ENCODE results near the gene ADCY3. TPM values are rescaled to one million over a fixed set of nuclear protein-coding genes. Genes with fewer than 3 reads are reported as not detected.

ADCY3 gene
- total RNA-seq, 1 experiment from 2014 or later: 71.1 TPM

DNA sequence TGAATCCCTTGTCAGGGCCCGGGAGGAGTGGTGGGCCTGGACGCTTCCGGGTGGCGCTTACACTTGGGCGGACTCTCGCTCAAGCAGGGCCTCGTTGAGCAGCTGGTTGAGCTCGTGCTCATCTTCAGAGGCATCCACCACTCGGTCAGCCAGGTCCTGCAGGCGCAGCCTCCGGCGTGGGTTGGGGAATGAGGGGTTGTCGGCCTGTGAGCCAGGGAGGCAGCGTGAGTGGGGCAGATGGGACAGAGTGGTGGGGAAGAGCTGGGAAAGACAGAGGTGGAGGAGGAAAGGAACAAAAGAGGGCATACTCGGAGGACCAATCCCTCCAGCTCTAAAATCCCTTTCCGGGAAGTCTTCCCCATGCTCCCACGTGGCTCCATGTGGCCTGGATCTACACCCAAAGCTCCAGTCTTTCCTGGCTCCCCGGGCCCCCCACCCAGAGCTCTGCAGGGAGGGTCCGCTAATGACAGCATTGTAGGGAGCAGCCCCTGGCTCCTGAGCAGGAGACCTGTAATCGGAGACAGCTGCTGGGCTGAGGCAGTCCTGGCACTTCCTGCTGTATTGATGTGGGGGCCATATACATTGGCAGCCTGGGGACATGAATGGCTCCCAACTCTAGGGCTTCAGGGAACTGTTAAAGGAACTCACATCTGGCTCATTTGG lies 85.2 kb downstream of the ADCY3 start:
- RAD21 ChIA-PET (ENCODE audit: low non-redundant PET in 1 of 2, low total read pairs in 2 of 2, uncharacterized antibody in 2 of 2, unreplicated experiment in 2 of 2): no interaction called here
- CTCF ChIA-PET: no interaction called here
- H3K4me1 ChIP-seq (ENCODE audit: control insufficient read depth in 1 of 2, insufficient read depth in 2 of 2, low read length in 2 of 2): peaks cover 0 to 17% of the 10 kb centered on the region in 2 experiments; a peak in 2 of 4 replicates
- no peaks in the 10 kb centered on the region for H3K9me3 ChIP-seq (ENCODE audit: control insufficient read depth in 1 of 2, insufficient read depth in 1 of 2, low read depth in 1 of 2, low read length in 2 of 2)
- peaks cover 0 to 19% of the 10 kb centered on the region in 2 experiments; a peak in 3 of 4 replicates for H3K36me3 ChIP-seq (ENCODE audit: control insufficient read depth in 1 of 2, insufficient read depth in 2 of 2, low read length in 2 of 2)
- no TSS peak for BruUV-seq (replicated peaks)
- intact Hi-C loops (cut with micrococcal nuclease): no loop called here
- no peaks in the 10 kb centered on the region for H3K9me2 ChIP-seq (ENCODE audit: insufficient read depth)
- H3K79me2 ChIP-seq (ENCODE audit: insufficient read depth, low read length): no peaks in the 10 kb centered on the region
- no peak overlapping the region for H2AFZ ChIP-seq (ENCODE audit: low read depth, low read length, poor library complexity, severe bottlenecking)
- H3K4me2 ChIP-seq (ENCODE audit: low read length): peak overlapping the region; percentile 1; the same call in 1 of the 2 replicates
- no peak overlapping the region for H3K4me3 ChIP-seq (replicated peaks in 1 of 2; ENCODE audit: low read depth in 1 of 2, low read length in 2 of 2)
- H4K20me1 ChIP-seq (ENCODE audit: insufficient read depth): no peaks in the 10 kb centered on the region
- POLR2A ChIA-PET: no interaction called here
- DNase-seq (ENCODE audit: low read depth, low spot score) (no peak), ATAC-seq (no peak)
- no peak overlapping the region for H3K9ac ChIP-seq (ENCODE audit: low read length)
- H3K27ac ChIP-seq (ENCODE audit: low read depth, low read length): no peak overlapping the region
- TF ChIP-seq POLR2AphosphoS5 (IDR thresholded peaks at IDR 0.05; ENCODE audit: low read depth, low read length) (no peak), SIN3A (IDR thresholded peaks at IDR 0.05; ENCODE audit: low read depth) (no peak), CEBPB (IDR thresholded peaks at IDR 0.05; ENCODE audit: low read depth) (no peak), ZFX (IDR thresholded peaks at IDR 0.05) (no peak), FOSL1 (IDR thresholded peaks at IDR 0.05; ENCODE audit: low read depth) (no peak), SP1 (IDR thresholded peaks at IDR 0.05; ENCODE audit: low read depth) (no peak), EZH2 (IDR thresholded peaks at IDR 0.05) (no peak), ZBTB33 (IDR thresholded peaks at IDR 0.05; ENCODE audit: extremely low read depth, insufficient replicate concordance, low read length) (no peak)
- no peaks in the 10 kb centered on the region for H3K27me3 ChIP-seq (ENCODE audit: insufficient read depth, low read length)

Data from HCT116 (cell line).